Peyer's patch (tissue), 4 donors: ENCODE measurements around the gene SLC4A11. TPM values are rescaled to one million over a fixed set of nuclear protein-coding genes. Genes with fewer than 3 reads are reported as not detected.
A peak's percentile ranks its signal among the peaks of the same experiment; 100 is the strongest.

Experiments used
- DNase-seq, 3 donors: peaks; one replicate each; pipeline ENCODE4 v3.0.0-alpha.2; 2017 to 2019
- H3K27ac ChIP-seq, 4 donors: fragments of 200-600 bp; sonication (generic); one replicate each; pipeline ENCODE4 v1.5.1; 2016 to 2019
- H3K27me3 ChIP-seq, 2 donors: fragments of 200-600 bp; sonication (generic); one replicate each; pipeline ENCODE4 v1.5.1; 2019
- H3K36me3 ChIP-seq, 3 donors: fragments of 200-600 bp; sonication (generic); one replicate each; pipeline ENCODE4 v1.5.1; 2016 to 2019
- H3K4me1 ChIP-seq, 4 donors: fragments of 200-600 bp; sonication (generic); one replicate each; pipeline ENCODE4 v1.5.1; 2016 to 2019
- H3K4me3 ChIP-seq, 4 donors: fragments of 200-600 bp; sonication (generic); 1 replicate in 3 of 4; 2 replicates in 1 of 4; pipeline ENCODE4 v1.5.1; 2016 to 2019; ENCODE audit warnings: mild to moderate bottlenecking in 1 of 4
- H3K9me3 ChIP-seq, 4 donors: fragments of 200-600 bp; sonication (generic); one replicate each; pipeline ENCODE4 v1.5.1; 2016 to 2019; ENCODE audit warnings: mild to moderate bottlenecking in 1 of 4
- CTCF ChIP-seq, 6 experiments: fragments of 450-650 bp in 4 of 6; fragments of 200-600 bp in 2 of 6; sonication (generic) in 1 of 6; IDR thresholded peaks; one replicate each; pipeline ENCODE4 v1.5.1; 2017 to 2019; ENCODE audit warnings: antibody characterized with exemption in 6 of 6, mild to moderate bottlenecking in 3 of 6, moderate library complexity in 1 of 6
- POLR2A ChIP-seq, 2 donors: fragments of 450-650 bp; IDR thresholded peaks; one replicate each; pipeline ENCODE4 v1.5.1; 2017; ENCODE audit warnings: antibody characterized with exemption in 2 of 2, mild to moderate bottlenecking in 2 of 2, moderate library complexity in 2 of 2
- total RNA-seq, 4 donors: library from RNA; depleted of rRNA; stranded (reverse); fragments of >200 nt; gene quantifications; one replicate each; pipeline ENCODE4 v1.1.0, GENCODE V29; 2016

SLC4A11 gene
- total RNA-seq, 4 donors from 2014 or later = 0.54 to 1.1 (median 0.70) TPM; not detected in 1

- H3K4me3 ChIP-seq = no peak overlapping the region
- H3K27ac ChIP-seq = no peak overlapping the region
- no peak for TF ChIP-seq CTCF (IDR thresholded peaks at IDR 0.05)
- no peak for TF ChIP-seq POLR2A (IDR thresholded peaks at IDR 0.05)
- H3K9me3 ChIP-seq = no peaks in the 10 kb centered on the region
- H3K27me3 ChIP-seq = no peaks in the 10 kb centered on the region
- H3K36me3 ChIP-seq = peaks cover 0 to 19% (median 0%) of the 10 kb centered on the region in 3 donors
- H3K4me1 ChIP-seq = no peaks in the 10 kb centered on the region
- DNase-seq = peak in 1 of 3 donors; percentile 42
Observed at GRCh38 chr20:3223994-3224680, 14.9 kb downstream of the SLC4A11 start.

- Histone ChIP-seq H3K27ac (peak overlapping the region in 1 of 4 donors; percentile 19), H3K36me3 (peaks cover 0 to 19% (median 0%) of the 10 kb centered on the region in 3 donors), H3K9me3 (no peaks in the 10 kb centered on the region), H3K4me3 (no peak overlapping the region), H3K4me1 (peaks cover 0 to 2% (median 0%) of the 10 kb centered on the region in 4 donors), H3K27me3 (no peaks in the 10 kb centered on the region)
- no peak for TF ChIP-seq CTCF (IDR thresholded peaks at IDR 0.05)
- no peak for TF ChIP-seq POLR2A (IDR thresholded peaks at IDR 0.05)
- no peak for DNase-seq
Observed at GRCh38 chr20:3223651-3223993, 15.4 kb downstream of the SLC4A11 start.

GRCh38 chr20:3222635-3223600 is 16.1 kb downstream of the SLC4A11 start:
- DNase-seq = peak; percentile 56 to 66 (median 65)
- no peaks in the 10 kb centered on the region for H3K27me3 ChIP-seq
- H3K4me1 ChIP-seq = peaks cover 0 to 6% (median 0%) of the 10 kb centered on the region in 4 donors
- no peak for TF ChIP-seq CTCF (IDR thresholded peaks at IDR 0.05)
- H3K9me3 ChIP-seq = no peaks in the 10 kb centered on the region
- H3K27ac ChIP-seq = peak overlapping the region in 1 of 4 donors; percentile 19
- H3K4me3 ChIP-seq = no peak overlapping the region
- peaks cover 0 to 19% (median 0%) of the 10 kb centered on the region in 3 donors for H3K36me3 ChIP-seq

GRCh38 chr20:3221398-3222226 is 17.4 kb downstream of the SLC4A11 start:
- Histone ChIP-seq H3K27me3 (no peaks in the 10 kb centered on the region), H3K27ac (no peak overlapping the region), H3K4me1 (peaks cover 0 to 6% (median 0%) of the 10 kb centered on the region in 4 donors), H3K4me3 (no peak overlapping the region), H3K9me3 (no peaks in the 10 kb centered on the region), H3K36me3 (peaks cover 0 to 19% (median 0%) of the 10 kb centered on the region in 3 donors)
- TF ChIP-seq CTCF (IDR thresholded peaks at IDR 0.05) = no peak
- TF ChIP-seq POLR2A (IDR thresholded peaks at IDR 0.05) = no peak
- DNase-seq = peak in 1 of 3 donors; percentile 48
